HepG2 (cell line): ENCODE results near the gene IGIP. TPM values are rescaled to one million over a fixed set of nuclear protein-coding genes. Genes with fewer than 3 reads are reported as not detected.

Experiments
- ELK4 ChIP-seq: sonication (generic); formaldehyde crosslinking; IDR thresholded peaks from 2 replicates; pipeline ENCODE4 v1.9.0; 2021; ENCODE audit warnings: missing genetic modification reagents, borderline replicate concordance
- GMEB1 ChIP-seq: sonication (generic); formaldehyde crosslinking; IDR thresholded peaks from 2 replicates; pipeline ENCODE4 v1.5.1; 2020; ENCODE audit warnings: missing genetic modification reagents, mild to moderate bottlenecking, borderline replicate concordance
- GPBP1L1 ChIP-seq: sonication (generic); formaldehyde crosslinking; IDR thresholded peaks from 2 replicates; pipeline ENCODE4 v1.5.0; 2020; ENCODE audit warnings: mild to moderate bottlenecking, missing genetic modification reagents
- JUNB ChIP-seq: sonication (generic); formaldehyde crosslinking; IDR thresholded peaks from 2 replicates; pipeline ENCODE4 v1.8.0; 2022; ENCODE audit warnings: missing genetic modification reagents, mild to moderate bottlenecking, borderline replicate concordance
- MED8 ChIP-seq: sonication (generic); formaldehyde crosslinking; IDR thresholded peaks from 2 replicates; pipeline ENCODE4 v1.8.1; 2023; ENCODE audit warnings: mild to moderate bottlenecking, missing genetic modification reagents; ENCODE audit not compliant: insufficient replicate concordance
- MXD1 ChIP-seq: sonication (generic); formaldehyde crosslinking; IDR thresholded peaks from 2 replicates; pipeline ENCODE4 v1.4.0; 2020; ENCODE audit warnings: mild to moderate bottlenecking, missing genetic modification reagents
- POLR2A ChIP-seq, 2 experiments: IDR thresholded peaks; 2 replicates each; pipeline ENCODE4 v1.6.1; 2011; ENCODE audit warnings: low read depth in 2 of 2, low read length in 2 of 2, mild to moderate bottlenecking in 1 of 2, moderate library complexity in 1 of 2; ENCODE audit not compliant: insufficient read depth in 1 of 2
- PRPF4 ChIP-seq: fragments of 200-400 bp; formaldehyde crosslinking; IDR thresholded peaks from 2 replicates; pipeline ENCODE4 v1.6.1; 2016; ENCODE audit warnings: low read length, low read depth; ENCODE audit not compliant: poor library complexity, severe bottlenecking
- RCOR2 ChIP-seq: IDR thresholded peaks from 2 replicates; pipeline ENCODE4 v1.6.1; 2016; ENCODE audit warnings: missing biosample characterization, missing genetic modification reagents
- SALL1 ChIP-seq: sonication (generic); formaldehyde crosslinking; IDR thresholded peaks from 2 replicates; pipeline ENCODE4 v1.8.0; 2022; ENCODE audit warnings: mild to moderate bottlenecking, missing genetic modification reagents
- SNAI1 ChIP-seq: sonication (generic); formaldehyde crosslinking; IDR thresholded peaks from 2 replicates; pipeline ENCODE4 v1.5.0; 2020; ENCODE audit warnings: mild to moderate bottlenecking, missing genetic modification reagents, borderline replicate concordance
- SP1 ChIP-seq, 2 experiments: fragments of 450-650 bp in 1 of 2; sonication (generic) in 1 of 2; formaldehyde crosslinking in 1 of 2; IDR thresholded peaks; 2 replicates each; pipeline versions ENCODE4 v1.4.0 to v1.6.1; 2016 to 2020; ENCODE audit warnings: missing genetic modification reagents in 1 of 2
- SRSF1 ChIP-seq: fragments of 200-400 bp; formaldehyde crosslinking; optimal IDR thresholded peaks from 2 replicates; pipeline ENCODE3; 2017; ENCODE audit warnings: mild to moderate bottlenecking, low read depth, low read length, moderate library complexity
- STAT5B ChIP-seq: sonication (generic); formaldehyde crosslinking; IDR thresholded peaks from 2 replicates; pipeline ENCODE4 v1.4.0; 2020; ENCODE audit warnings: missing genetic modification reagents
- TBX2 ChIP-seq: sonication (generic); formaldehyde crosslinking; IDR thresholded peaks from 2 replicates; pipeline ENCODE4 v1.5.0; 2020; ENCODE audit warnings: missing genetic modification reagents, mild to moderate bottlenecking, borderline replicate concordance
- TEAD2 ChIP-seq: sonication (generic); formaldehyde crosslinking; IDR thresholded peaks from 2 replicates; pipeline ENCODE4 v1.9.0; 2021; ENCODE audit warnings: missing genetic modification reagents
- TOPORS ChIP-seq: sonication (generic); formaldehyde crosslinking; IDR thresholded peaks from 2 replicates; pipeline ENCODE4 v1.8.0; 2023; ENCODE audit warnings: mild to moderate bottlenecking, missing genetic modification reagents
- TP53 ChIP-seq: sonication (generic); formaldehyde crosslinking; conservative IDR thresholded peaks from 2 replicates; pipeline ENCODE4 v1.4.0; 2020; ENCODE audit warnings: missing genetic modification reagents
- ZBTB7B ChIP-seq: sonication (generic); formaldehyde crosslinking; IDR thresholded peaks from 2 replicates; pipeline ENCODE4 v1.4.0; 2020; ENCODE audit warnings: missing genetic modification reagents
- ZFP36 ChIP-seq: fragments of 150-350 bp; IDR thresholded peaks from 2 replicates; pipeline ENCODE4 v1.6.1; 2018; ENCODE audit warnings: borderline replicate concordance, low read length, low read depth; ENCODE audit not compliant: partially characterized antibody
- ZNF709 ChIP-seq: sonication (generic); formaldehyde crosslinking; IDR thresholded peaks from 2 replicates; pipeline ENCODE4 v1.5.0; 2020; ENCODE audit warnings: mild to moderate bottlenecking, missing genetic modification reagents
- ZNF737 ChIP-seq: sonication (generic); formaldehyde crosslinking; IDR thresholded peaks from 2 replicates; pipeline ENCODE4 v1.5.0; 2020; ENCODE audit warnings: missing genetic modification reagents, mild to moderate bottlenecking, borderline replicate concordance
- ZNF747 ChIP-seq: sonication (generic); formaldehyde crosslinking; IDR thresholded peaks from 2 replicates; pipeline ENCODE4 v1.8.1; 2023; ENCODE audit warnings: missing genetic modification reagents, mild to moderate bottlenecking, borderline replicate concordance
- ZNF749 ChIP-seq: sonication (generic); formaldehyde crosslinking; IDR thresholded peaks from 2 replicates; pipeline ENCODE4 v1.8.0; 2022; ENCODE audit warnings: mild to moderate bottlenecking, missing genetic modification reagents, moderate library complexity, borderline replicate concordance
- ZSCAN22 ChIP-seq: sonication (generic); formaldehyde crosslinking; IDR thresholded peaks from 2 replicates; pipeline ENCODE4 v1.4.0; 2020; ENCODE audit warnings: mild to moderate bottlenecking, missing genetic modification reagents
- polyA plus RNA-seq, 8 experiments: library from polyadenylated mRNA; depleted of rRNA in 3 of 8; stranded (reverse) in 7 of 8; unstranded in 1 of 8; fragments of >200 nt; fragmentation: Illumina TruSeq in 4 of 8; extraction: Trizol in 4 of 8; gene quantifications; 2 replicates each; pipeline versions ENCODE4 v1.2.1 to v1.2.3, GENCODE V29; 2011 to 2016; ENCODE audit warnings: low read depth in 4 of 8, missing spikeins in 1 of 8, mixed read lengths in 1 of 8; ENCODE audit not compliant: insufficient read depth in 1 of 8
- total RNA-seq, 5 experiments: library from RNA; depleted of rRNA; stranded (reverse); fragments of >200 nt; fragmentation: Illumina TruSeq; extraction: Trizol; gene quantifications; 2 replicates each; pipeline ENCODE4 v1.2.3, GENCODE V29; 2016; ENCODE audit warnings: low read depth in 1 of 5

Gene IGIP
- total and polyA plus RNA-seq, 2 of the 13 experiments (the other 11 are each of a cell fraction or from before 2014, with no cell fraction given) = 1.7 to 2.1 TPM

GRCh38 chr5:140113699-140114263, 12.0 kb upstream of the IGIP start, which contains the start of gene PURA (continued):
- TF ChIP-seq ELK4 (CRISPR knock-in tag) (no peak), TEAD2 (CRISPR knock-in tag) (no peak), TOPORS (no peak), RCOR2 (CRISPR knock-in tag) (no peak), STAT5B (CRISPR knock-in tag) (no peak), ZNF709 (CRISPR knock-in tag) (peak; percentile 20; the same call in 1 of the 2 replicates), MXD1 (CRISPR knock-in tag) (no peak), TBX2 (peak; percentile 39), MED8 (peak; percentile 23), GPBP1L1 (no peak), SNAI1 (CRISPR knock-in tag) (no peak), SP1 (IDR thresholded peaks at IDR 0.05) (no peak), SP1 (CRISPR knock-in tag; IDR thresholded peaks at IDR 0.05) (peak; percentile 30; the same call in 1 of the 2 replicates), SRSF1 (no peak), ZNF749 (CRISPR knock-in tag) (peak; percentile 38; the same call in 1 of the 2 replicates), ZFP36 (no peak), POLR2A (IDR thresholded peaks at IDR 0.05; ENCODE audit: insufficient read depth in 1 of 2, low read depth in 2 of 2, low read length in 2 of 2) (no peak; a peak in 1 of 4 replicates), ZNF737 (CRISPR knock-in tag) (no peak), TP53 (no peak), GMEB1 (peak; percentile 43; the same call in 1 of the 2 replicates), ZNF747 (CRISPR knock-in tag) (no peak), JUNB (no peak), ZBTB7B (CRISPR knock-in tag) (peak; percentile 68; the same call in 1 of the 2 replicates), ZSCAN22 (CRISPR knock-in tag) (no peak), SALL1 (CRISPR knock-in tag) (peak; percentile 62), PRPF4 (no peak)
